ELF-1 (cell line): ENCODE measurements around the gene PTPN13.
"Not testable (repeated sequence)": the region's sequence is repeated elsewhere in the genome, so short reads cannot be mapped to it uniquely, and the experiment has no call there.

ENCODE experiments used
- DNase-seq: peaks from one replicate; pipeline ENCODE4 v3.0.0-alpha.2; 2016; ENCODE audit warnings: low read depth, low spot score

PTPN13 gene

DNA sequence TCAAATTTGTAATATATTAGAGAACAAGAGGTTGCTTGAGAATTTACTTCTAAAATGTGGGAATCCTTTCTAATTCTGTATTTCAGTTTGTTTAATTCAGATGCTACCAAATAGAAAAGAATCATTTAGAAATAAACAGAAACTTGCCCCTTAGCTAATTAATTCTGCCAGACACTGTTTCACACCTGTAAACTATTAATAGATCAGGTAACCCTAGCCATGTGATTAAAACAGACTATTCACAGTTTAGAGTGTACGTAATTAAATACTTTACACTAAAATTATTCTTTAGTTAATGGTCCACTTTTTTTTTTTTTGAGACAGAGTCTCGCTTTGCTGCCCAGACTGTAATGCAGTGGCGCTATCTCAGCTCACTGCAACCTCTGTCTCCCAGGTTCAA is 124.0 kb downstream of the PTPN13 start:
- DNase-seq: no peak

DNA sequence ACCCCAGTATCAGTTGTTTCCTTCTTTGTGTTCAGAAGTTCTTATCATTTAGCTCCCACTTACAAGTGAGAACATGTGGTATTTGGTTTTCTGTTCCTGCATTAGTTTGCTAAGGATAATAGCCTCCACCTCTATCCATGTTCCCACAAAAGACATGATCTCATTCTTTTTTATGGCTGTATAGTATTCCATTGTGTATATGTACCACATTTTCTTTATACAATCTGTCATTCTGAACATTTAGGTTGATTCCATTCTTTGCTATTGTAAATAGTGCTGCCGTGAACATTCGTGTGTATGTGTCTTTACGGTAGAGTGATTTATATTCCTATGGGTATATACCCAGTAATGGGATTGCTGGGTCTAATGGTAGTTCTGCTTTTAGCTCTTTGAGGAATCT is 125.0 kb downstream of the PTPN13 start:
- not testable (repeated sequence) for DNase-seq

DNA sequence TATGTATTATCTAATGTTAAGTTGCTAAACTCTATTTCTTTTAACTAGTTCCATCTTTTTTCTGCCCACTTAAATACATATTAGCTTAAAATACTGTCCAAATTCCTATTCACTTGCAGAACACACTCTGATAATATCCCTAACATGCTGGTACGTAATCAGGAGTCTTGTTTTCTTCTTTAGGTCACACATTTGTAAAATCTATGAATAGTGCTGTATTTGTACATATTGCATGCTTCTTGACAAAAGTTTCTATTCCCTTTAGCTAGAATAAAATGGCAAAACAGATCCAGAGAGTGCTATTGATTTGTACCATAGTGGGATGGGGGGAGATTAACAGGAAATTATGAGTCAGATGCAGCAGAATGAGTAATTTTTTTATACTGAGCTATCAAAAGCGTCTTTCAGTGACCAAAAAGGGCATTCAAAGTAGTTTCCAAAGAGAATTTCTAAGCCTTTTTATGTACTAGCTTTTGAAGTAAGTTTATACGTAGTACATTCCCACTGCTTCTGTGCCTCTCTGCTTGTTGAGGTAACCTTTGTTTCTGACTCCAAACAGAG is 126.5 kb downstream of the PTPN13 start:
- DNase-seq: no peak

DNA sequence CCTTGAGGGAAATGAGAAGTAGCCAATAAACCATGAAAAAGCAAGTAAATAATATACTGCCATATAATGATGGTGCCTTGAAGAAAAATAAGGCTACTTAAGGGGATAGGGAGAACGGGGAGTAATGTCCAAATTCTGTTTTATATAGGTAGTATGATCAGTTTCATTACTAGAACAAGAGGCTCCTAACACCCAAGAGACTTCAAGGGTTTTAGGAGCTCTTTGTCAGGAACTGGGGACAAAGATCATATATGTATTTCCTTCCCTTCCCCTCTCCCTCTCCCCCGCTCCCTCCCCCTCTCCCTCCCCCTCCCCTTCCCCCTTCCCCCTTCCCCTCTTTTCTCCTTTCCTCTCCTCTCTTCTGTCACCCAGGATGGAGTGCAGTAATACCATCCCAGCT is 127.3 kb downstream of the PTPN13 start:
- DNase-seq: no peak

DNA sequence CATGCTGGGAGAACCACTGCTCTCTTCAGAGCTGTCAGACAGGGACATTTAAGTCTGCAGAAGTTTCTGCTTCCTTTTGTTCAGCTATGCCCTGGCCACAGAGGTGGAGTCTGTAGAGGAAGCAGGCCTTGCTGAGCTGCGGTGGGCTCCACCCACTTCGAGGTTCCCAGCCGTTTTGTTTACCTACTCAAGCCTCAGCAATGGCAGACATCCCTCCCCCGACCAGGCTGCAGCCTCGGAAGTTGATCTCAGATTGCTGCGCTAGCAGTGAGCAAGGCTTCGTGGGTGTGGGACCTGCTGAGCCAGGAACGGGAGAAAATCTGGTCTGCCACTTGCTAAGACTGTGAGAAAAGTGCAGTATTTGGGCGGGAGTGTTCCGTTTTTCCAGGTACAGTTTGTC is 136.2 kb downstream of the PTPN13 start:
- peak; percentile 20 for DNase-seq

DNA sequence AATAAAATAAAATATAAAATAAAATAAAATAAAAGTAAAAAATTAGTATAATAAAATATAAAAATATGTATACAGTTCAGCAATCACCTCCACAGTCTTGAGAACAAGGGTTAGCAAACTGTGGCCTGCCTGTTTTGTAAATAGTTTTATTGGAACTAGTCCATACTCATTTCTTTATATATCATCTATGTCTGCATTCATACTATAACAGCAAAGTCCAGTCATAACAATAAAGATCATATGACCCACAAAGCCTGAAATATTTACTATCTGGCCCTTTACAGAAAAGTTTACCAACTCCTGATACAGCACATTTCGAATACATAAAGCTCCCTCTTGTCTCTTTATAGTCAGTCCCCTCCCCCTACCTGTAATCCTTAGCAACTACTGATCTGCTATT is 143.1 kb downstream of the PTPN13 start:
- DNase-seq: no peak

DNA sequence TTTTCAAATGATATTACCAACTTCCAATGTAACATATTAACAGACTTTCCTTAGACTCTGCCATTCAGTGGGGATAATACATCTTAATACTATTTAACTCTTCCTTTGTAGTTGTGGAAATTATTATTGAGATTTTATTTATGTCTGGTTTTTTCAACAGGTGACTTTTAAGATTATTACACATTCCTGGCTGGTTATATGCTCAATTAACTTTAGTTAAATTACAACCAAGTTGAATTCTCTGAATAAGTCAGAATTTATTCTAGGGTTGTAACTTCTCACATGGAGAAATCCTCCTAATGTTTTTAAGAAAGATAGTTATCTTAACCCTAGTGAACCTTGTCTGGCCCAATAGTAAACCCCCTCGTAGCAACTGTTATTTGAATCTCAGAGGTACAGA is 147.7 kb downstream of the PTPN13 start:
- DNase-seq: no peak

DNA sequence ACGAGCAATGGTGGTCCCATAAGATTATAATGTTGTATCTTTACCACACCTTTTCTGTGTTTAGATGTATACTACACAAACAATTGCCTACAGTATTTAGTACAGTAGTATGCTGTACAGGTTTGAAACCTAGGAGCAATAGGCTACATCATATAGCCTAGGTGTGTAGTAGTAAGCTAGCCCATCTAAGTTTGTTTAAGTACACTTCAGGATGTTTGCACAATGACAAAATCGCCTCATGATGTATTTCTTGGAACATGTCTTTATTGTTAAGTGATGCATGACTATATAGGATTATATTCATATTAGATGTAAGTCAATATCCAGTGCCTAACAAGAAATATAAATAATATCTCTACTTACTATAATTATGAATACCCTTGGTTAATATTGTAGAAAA is 150.5 kb downstream of the PTPN13 start:
- DNase-seq: no peak

DNA sequence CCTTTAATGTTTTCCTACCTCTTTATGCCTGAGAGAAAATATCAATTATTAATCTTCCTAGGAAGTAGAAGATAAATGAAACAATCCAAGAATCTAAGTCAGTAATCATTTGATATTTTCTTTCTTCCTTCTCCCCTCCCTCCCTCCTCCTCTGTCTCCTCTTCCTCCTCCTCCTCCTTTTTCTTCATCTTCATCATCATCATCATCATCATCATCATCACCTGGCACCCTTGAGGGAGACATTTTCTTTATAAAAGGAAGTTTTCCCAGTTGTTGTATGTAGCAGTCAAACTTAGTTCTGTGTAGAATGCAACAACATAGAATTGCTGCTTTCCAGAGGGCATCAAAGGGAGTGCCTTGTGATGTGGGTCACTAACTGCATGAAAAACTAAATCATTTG is 155.0 kb downstream of the PTPN13 start:
- DNase-seq: no peak

DNA sequence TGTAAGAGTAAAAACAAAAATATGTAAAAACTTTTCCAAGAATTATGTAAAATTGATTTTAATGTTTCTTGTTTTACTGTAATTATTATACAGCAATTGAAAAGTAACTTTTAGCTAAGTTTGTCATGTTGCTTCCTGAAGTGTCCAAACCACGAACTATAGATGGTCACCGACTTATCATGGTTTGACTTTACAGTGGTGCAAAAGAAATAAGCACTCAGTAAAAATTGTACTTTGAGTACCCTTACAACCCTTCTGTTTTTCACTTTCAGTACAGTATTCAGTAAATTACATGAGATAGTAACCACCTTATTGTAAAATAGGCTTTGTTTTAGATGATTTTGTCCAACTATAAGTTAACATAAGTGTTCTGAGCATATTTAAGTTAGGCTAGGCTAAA is 161.3 kb downstream of the PTPN13 start:
- no peak for DNase-seq

DNA sequence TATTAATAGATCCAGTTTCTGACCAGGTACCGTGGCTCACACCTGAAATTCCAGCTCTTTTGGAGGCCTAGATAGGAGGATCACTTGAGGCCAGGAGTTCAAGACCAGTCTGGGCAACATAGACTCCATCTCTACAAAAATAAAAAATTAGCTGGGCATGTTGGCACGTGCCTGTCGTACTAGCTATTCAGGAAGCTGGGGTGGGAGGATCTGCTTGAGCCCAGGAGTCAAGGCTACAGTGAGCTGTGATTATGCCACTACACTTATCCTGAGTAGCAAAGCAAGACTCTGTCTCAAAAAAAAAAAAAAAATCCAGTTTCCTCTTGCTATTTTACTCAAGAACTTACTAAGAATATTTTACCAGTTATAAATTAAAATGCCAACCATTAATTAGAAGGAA is 163.4 kb downstream of the PTPN13 start:
- DNase-seq: no peak

DNA sequence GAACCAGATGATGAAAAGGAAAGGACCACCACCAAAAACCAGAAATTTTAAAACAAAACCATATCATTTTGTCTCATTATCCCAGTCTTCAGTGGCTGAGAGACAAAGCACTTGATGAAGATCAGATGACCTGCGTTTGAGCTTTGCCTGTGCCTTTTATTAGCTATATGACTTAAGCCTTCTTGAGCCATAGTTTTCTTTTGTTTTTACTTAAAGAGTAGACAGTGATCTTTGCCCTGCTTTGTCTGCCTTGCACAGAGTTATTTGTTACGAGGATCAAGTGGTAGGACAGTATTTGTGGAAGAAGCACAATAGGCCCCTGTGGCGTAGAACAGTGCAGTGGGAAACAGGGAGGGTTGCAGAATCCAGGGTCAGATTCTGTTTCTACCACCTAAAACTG is 165.2 kb downstream of the PTPN13 start:
- no peak for DNase-seq

DNA sequence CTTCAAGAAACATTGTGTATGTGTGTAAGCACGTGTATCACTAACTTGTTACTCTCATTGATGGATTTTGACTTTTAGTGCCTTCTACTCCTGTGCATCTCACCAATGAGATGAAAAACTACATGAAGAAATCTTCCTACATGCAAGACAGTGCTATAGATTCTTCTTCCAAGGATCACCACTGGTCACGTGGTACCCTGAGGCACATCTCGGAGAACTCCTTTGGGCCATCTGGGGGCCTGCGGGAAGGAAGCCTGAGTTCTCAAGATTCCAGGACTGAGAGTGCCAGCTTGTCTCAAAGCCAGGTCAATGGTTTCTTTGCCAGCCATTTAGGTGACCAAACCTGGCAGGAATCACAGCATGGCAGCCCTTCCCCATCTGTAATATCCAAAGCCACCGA is 168.5 kb downstream of the PTPN13 start:
- DNase-seq: peak; percentile 8

DNA sequence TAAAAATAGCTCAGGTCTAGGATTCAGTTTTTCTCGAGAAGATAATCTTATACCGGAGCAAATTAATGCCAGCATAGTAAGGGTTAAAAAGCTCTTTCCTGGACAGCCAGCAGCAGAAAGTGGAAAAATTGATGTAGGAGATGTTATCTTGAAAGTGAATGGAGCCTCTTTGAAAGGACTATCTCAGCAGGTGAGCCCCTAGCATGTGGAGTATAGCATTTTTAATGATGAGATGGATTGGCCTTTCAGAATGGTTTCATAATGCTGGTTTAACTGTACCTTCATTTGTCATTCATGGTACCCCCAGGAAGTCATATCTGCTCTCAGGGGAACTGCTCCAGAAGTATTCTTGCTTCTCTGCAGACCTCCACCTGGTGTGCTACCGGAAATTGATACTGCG is 175.7 kb downstream of the PTPN13 start:
- no peak for DNase-seq

DNA sequence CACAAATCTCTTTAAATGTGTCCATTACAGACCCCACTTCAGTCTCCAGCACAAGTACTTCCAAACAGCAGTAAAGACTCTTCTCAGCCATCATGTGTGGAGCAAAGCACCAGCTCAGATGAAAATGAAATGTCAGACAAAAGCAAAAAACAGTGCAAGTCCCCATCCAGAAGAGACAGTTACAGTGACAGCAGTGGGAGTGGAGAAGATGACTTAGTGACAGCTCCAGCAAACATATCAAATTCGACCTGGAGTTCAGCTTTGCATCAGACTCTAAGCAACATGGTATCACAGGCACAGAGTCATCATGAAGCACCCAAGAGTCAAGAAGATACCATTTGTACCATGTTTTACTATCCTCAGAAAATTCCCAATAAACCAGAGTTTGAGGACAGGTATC is 177.0 kb downstream of the PTPN13 start:
- no peak for DNase-seq

DNA sequence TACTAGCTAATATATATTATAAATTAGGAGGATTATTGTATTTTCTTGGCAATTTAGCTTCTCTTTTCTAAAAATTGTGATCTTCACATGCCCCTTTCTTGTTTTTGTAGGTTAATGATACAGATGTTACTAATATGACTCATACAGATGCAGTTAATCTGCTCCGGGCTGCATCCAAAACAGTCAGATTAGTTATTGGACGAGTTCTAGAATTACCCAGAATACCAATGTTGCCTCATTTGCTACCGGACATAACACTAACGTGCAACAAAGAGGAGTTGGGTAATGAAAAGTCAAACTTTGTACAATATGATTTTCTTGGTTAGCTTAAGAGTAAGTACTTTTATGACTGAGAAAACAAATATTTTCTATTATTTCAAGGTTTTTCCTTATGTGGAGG is 180.9 kb downstream of the PTPN13 start:
- no peak for DNase-seq

DNA sequence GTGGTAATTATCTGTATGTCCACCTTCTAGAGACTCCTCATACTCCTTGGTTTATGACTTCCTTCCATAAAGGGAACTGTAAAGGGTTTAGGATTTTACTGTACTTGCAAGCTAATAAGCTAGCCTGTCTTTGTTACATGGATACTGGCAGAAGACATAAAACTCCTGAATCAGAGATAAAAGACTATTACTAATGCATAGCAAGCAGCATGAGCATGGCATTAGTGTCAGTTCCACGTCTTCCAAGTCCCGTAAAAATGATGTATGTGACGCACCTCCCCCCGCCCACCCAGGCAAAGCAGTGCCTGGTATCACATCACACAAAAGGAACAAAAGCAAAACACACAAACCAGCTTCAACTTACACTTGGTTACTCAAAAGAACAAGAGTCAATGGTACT is 184.1 kb downstream of the PTPN13 start:
- DNase-seq: peak; percentile 6

DNA sequence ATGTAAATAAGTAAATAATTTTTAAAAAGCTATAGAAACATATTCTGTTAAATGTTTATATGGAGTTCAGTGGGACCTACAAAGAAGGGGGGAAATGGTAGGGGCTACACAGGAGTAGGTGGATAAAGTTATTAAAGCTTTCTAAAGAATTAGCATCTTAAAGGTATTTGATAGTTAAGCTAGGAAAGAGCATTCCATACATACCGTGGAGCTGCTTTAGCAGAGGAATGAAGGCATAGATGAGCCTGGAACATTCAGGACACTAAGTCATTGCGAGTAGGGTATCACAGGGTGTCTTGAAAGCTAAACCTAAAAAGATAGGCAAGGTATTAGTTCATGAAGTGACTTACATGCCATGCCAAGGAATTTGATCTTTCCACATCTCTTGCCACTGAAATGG is 194.7 kb downstream of the PTPN13 start:
- no peak for DNase-seq

DNA sequence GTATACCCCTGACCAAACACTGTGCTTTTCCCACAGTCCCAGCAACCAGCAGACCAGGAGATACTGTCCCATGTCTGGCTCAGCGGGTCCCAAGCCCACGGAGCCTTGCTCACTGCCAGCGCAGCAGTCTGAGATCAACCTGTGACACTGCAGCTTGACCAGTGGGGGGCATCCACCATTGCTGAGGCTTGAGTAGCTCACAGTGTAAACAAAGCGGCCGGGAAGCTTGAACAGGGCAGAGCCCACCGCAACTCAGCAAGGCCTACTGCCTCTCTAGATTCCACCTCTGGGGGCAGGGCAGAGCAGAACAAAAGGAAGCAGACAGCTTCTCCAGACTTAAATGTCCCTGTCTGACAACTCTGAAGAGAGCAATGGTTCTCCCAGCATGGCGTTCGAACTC is 197.0 kb downstream of the PTPN13 start:
- DNase-seq: peak; percentile 83

DNA sequence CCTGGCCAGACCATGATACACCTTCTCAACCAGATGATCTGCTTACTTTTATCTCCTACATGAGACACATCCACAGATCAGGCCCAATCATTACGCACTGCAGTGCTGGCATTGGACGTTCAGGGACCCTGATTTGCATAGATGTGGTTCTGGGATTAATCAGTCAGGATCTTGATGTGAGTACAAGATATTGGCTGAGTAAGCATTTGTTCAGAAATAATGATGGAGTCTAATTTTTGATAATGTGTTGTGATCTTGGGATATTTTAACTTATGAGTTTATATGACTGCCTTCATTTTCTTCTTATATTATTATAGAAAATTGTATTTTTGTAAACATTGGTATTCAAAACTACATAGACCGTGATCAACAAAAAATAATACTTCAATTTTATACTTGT is 215.7 kb downstream of the PTPN13 start:
- no peak for DNase-seq

DNA sequence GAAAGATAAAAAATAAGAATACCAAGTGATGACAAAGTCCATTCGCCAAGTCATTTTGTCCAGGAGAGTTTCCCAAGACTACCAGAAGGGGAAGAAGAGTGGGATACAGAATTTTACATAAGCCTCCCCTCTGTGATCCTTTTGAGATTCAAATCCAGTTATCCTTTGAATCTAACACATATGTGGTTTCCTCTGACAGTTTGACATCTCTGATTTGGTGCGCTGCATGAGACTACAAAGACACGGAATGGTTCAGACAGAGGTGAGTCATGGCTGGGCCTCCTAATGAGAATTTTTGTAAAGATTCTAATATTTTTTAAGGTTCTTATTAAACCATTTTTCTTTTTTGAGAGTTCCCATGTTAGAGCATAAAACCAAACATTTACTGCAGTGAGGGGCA is 216.7 kb downstream of the PTPN13 start:
- DNase-seq: no peak

DNA sequence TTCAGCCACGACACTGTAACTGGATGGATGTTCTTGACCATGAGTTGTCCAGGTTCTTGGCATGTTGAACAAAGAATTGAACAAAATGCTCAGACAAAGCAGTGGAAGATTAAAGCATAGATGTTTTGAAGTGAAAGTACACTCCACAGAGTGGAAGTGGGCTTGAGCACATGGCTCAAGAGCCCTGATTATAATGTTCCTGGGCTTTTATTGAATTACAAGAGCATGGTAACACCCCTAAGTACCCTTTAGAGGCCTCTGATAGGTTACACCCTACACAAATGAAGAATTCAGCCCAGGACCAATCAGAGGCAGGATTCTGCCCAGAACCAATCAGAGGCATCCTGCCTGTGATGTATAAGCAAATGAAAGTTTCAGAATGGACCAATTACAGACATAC is 221.5 kb downstream of the PTPN13 start:
- DNase-seq: no peak

DNA sequence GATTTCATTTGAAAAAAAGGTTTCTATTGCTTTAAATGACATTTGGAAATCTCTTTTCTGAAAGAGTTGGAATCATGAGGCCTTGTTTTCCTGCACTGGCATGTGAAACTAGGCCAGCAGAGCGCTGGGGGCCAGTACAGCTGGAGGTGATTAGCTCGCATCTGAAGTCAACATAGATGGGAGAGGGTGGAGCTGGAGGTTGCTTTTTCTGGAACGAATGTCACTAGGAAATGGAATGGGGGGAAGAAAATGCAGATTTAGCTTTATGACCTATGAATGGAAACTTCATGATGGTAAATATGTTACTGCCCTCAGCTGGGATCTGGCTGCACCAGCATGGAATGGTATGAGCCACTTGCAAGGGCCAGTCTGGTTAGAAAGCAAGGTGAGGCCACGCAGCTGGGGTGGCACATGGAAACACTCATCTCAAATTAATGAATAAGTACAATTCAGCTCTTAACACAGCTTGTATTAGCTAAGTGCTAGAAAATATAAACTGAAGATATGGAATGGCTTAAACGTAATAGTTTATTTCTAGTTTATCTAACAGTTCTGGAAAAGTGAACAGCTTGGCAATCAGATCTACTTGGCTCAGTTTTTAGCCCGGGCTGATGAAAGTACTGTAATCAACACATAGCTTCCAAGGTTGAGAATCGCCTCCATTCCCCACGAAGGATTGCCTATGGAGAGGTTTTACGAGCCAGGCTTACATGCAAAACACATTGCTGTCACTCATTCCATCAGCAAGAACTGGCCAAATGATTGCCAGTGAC is 222.6 kb downstream of the PTPN13 start:
- no peak for DNase-seq

DNA sequence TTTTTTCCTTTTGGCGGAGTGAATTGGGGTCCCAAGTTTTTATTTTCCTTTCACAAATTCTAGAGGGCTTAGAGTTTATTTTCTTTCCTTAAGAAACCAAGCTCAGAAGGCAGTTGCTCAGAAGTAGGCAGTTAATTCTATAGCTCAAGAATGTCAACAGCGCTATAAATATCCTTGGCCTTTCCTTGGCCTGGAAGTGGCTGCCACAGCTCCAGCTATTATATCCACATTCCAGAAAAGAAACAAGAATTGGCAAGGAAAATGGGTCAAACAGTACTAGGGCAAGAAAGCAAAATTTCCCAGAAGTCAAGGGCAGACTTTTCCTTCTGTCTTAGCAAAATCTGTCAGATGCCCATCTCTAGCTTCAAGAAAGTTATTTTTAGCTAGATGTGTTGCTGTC is 224.1 kb downstream of the PTPN13 start:
- DNase-seq: no peak
